HepG2 (cell line): Measurements from ENCODE around the gene WHAMM. TPM values are rescaled to one million over a fixed set of nuclear protein-coding genes. Genes with fewer than 3 reads are reported as not detected.

Source experiments
- ATAC-seq: fragments of 200-7000 bp; cut with Tn5 transposase; 3 replicates; pipeline ENCODE4 v1.9.1; 2020; ENCODE audit warnings: mild to moderate bottlenecking, moderate library complexity
- BruUV-seq: library from RNA; stranded (reverse); fragments of 400-500 nt; replicated peaks from 2 replicates; lab custom pipeline; 2021; lab: Mats Ljungman, UMichigan
- CTCF ChIA-PET: fragments of 300-600 bp; formaldehyde crosslinking; extraction: SDS; loops from one replicate; lab custom pipeline; 2021; ENCODE audit warnings: low total read pairs, inconsistent platforms, low intra/inter-chr PET ratio; lab: Yijun Ruan, JAX
- POLR2A ChIA-PET: fragments of 350-600 bp; sonication (Branson Sonifier 250); formaldehyde crosslinking; loops from one replicate; lab custom pipeline; 2020; ENCODE audit warnings: antibody characterized with exemption, inconsistent platforms; lab: Yijun Ruan, JAX
- DNase-seq: peaks from one replicate; pipeline ENCODE4 v3.0.0-alpha.2; 2015; ENCODE audit warnings: low spot score
- FAIRE-seq: peaks from 3 replicates; lab custom pipeline; 2011; peaks lifted over from hg19 to GRCh38; lab: Jason Lieb, UNC
- H2AFZ ChIP-seq: one replicate; pipeline ENCODE4 v1.6.1; 2011; ENCODE audit warnings: low read length, inconsistent platforms
- H3K27ac ChIP-seq: fragments of 300-600 bp; 3 replicates; pipeline ENCODE4 v1.8.0; 2011; ENCODE audit warnings: mixed run types, mild to moderate bottlenecking, mixed read lengths, low read length, inconsistent platforms; ENCODE audit not compliant: insufficient read depth; ENCODE audit errors: extremely low read length
- H3K27me3 ChIP-seq, 2 experiments: fragments of 200-600 bp in 1 of 2; 2 replicates in 1 of 2; 3 replicates in 1 of 2; pipeline versions ENCODE4 v1.6.0 to v1.8.0; 2011; ENCODE audit warnings: low read length in 2 of 2, mild to moderate bottlenecking in 2 of 2, moderate library complexity in 2 of 2, inconsistent platforms in 1 of 2; ENCODE audit not compliant: insufficient read depth in 2 of 2, control insufficient read depth in 1 of 2
- H3K36me3 ChIP-seq, 2 experiments: fragments of 200-600 bp in 1 of 2; replicated peaks in 1 of 2; 2 replicates in 1 of 2; 3 replicates in 1 of 2; pipeline versions ENCODE4 v1.5.1 to v1.8.0; 2011; ENCODE audit warnings: low read length in 2 of 2, inconsistent platforms in 1 of 2; ENCODE audit not compliant: insufficient read depth in 2 of 2, control insufficient read depth in 1 of 2
- H3K4me1 ChIP-seq: 2 replicates; pipeline ENCODE4 v1.5.1; 2012; ENCODE audit warnings: low read length, inconsistent platforms; ENCODE audit not compliant: insufficient read depth
- H3K4me2 ChIP-seq: 2 replicates; pipeline ENCODE4 v1.6.0; 2011; ENCODE audit warnings: low read depth, low read length, inconsistent platforms
- H3K4me3 ChIP-seq, 3 experiments: fragments of 200-600 bp in 1 of 3; sonication (generic), shearing (Covaris generic) in 1 of 3; replicated peaks in 1 of 3; 2 replicates each; pipeline ENCODE4 v1.5.1; 2011 to 2016; ENCODE audit warnings: low read length in 3 of 3, inconsistent platforms in 2 of 3, low read depth in 2 of 3, mild to moderate bottlenecking in 2 of 3, control low read depth in 1 of 3, mixed read lengths in 1 of 3; ENCODE audit not compliant: insufficient read depth in 1 of 3
- H3K79me2 ChIP-seq: one replicate; pipeline ENCODE4 v1.6.1; 2011; ENCODE audit warnings: low read length, inconsistent platforms; ENCODE audit not compliant: insufficient read depth
- H3K9ac ChIP-seq: 2 replicates; pipeline ENCODE4 v1.6.0; 2011; ENCODE audit warnings: mild to moderate bottlenecking, low read depth, low read length, inconsistent platforms; ENCODE audit not compliant: insufficient read depth
- H3K9me3 ChIP-seq: 2 replicates; pipeline ENCODE4 v1.5.1; 2012; ENCODE audit warnings: mild to moderate bottlenecking, low read length
- H4K20me1 ChIP-seq: 2 replicates; pipeline ENCODE4 v1.6.0; 2011; ENCODE audit warnings: inconsistent platforms, mild to moderate bottlenecking, low read length, moderate library complexity; ENCODE audit not compliant: insufficient read depth
- KDM2A ChIP-seq: sonication (generic); formaldehyde crosslinking; IDR thresholded peaks from 2 replicates; pipeline ENCODE4 v1.4.0; 2020; ENCODE audit warnings: low read depth, missing genetic modification reagents, borderline replicate concordance
- RORA ChIP-seq: sonication (generic); formaldehyde crosslinking; IDR thresholded peaks from 2 replicates; pipeline ENCODE4 v1.5.0; 2020; ENCODE audit warnings: mild to moderate bottlenecking, missing genetic modification reagents, moderate library complexity
- SKI ChIP-seq: fragments of 450-650 bp; IDR thresholded peaks from one replicate; pipeline ENCODE4 v1.6.1; 2018; ENCODE audit warnings: mild to moderate bottlenecking; ENCODE audit not compliant: partially characterized antibody
- SMARCC2 ChIP-seq: fragments of 450-650 bp; IDR thresholded peaks from 2 replicates; pipeline ENCODE4 v1.6.1; 2017; ENCODE audit warnings: antibody characterized with exemption, mild to moderate bottlenecking
- SMC3 ChIP-seq: IDR thresholded peaks from 2 replicates; pipeline ENCODE4 v1.6.1; 2011; ENCODE audit warnings: low read length, improper control_type of control experiment
- TOE1 ChIP-seq: sonication (generic); formaldehyde crosslinking; IDR thresholded peaks from 2 replicates; pipeline ENCODE4 v1.4.0; 2020; ENCODE audit warnings: mild to moderate bottlenecking, missing genetic modification reagents
- ZBTB38 ChIP-seq: sonication (generic); formaldehyde crosslinking; IDR thresholded peaks from 2 replicates; pipeline ENCODE4 v1.5.1; 2020; ENCODE audit warnings: mild to moderate bottlenecking, missing genetic modification reagents
- ZC3H4 ChIP-seq: sonication (generic); formaldehyde crosslinking; IDR thresholded peaks from 2 replicates; pipeline ENCODE4 v1.4.0; 2020; ENCODE audit warnings: missing genetic modification reagents, borderline replicate concordance
- ZFY ChIP-seq: sonication (generic); formaldehyde crosslinking; IDR thresholded peaks from 2 replicates; pipeline ENCODE4 v1.4.0; 2020; ENCODE audit warnings: missing genetic modification reagents
- ZNF205 ChIP-seq: IDR thresholded peaks from 2 replicates; pipeline ENCODE4 v1.6.1; 2018; ENCODE audit warnings: missing biosample characterization, missing genetic modification reagents
- ZNF292 ChIP-seq: sonication (generic); formaldehyde crosslinking; IDR thresholded peaks from 2 replicates; pipeline ENCODE4 v1.8.1; 2022; ENCODE audit warnings: mild to moderate bottlenecking, low read depth, missing genetic modification reagents, borderline replicate concordance
- ZNF570 ChIP-seq: sonication (generic); formaldehyde crosslinking; IDR thresholded peaks from 2 replicates; pipeline ENCODE4 v1.4.0; 2020; ENCODE audit warnings: mild to moderate bottlenecking, missing genetic modification reagents, borderline replicate concordance
- ZNF703 ChIP-seq: sonication (generic); formaldehyde crosslinking; IDR thresholded peaks from 2 replicates; pipeline ENCODE4 v1.5.1; 2020; ENCODE audit warnings: missing genetic modification reagents, mild to moderate bottlenecking, moderate library complexity, borderline replicate concordance
- ZNF766 ChIP-seq: sonication (generic); formaldehyde crosslinking; IDR thresholded peaks from 2 replicates; pipeline ENCODE4 v1.5.0; 2020; ENCODE audit warnings: missing genetic modification reagents, borderline replicate concordance
- WGBS: methylation state at CpG from one replicate; pipeline ENCODE4 v1.1.6; 2017; ENCODE audit warnings: low lambda C conversion rate; 5-methylcytosine and 5-hydroxymethylcytosine counted together
- in situ Hi-C: cut with HindIII; loops from 2 replicates; pipeline ENCODE4 v1.10.0; 2017; ENCODE audit warnings: low pct_unique_long_range_greater_than_20kb; ENCODE audit not compliant: extremely low pct_ligation_motif_present
- intact Hi-C: fragments of 100-400 bp; cut with micrococcal nuclease; formaldehyde crosslinking; loops from one replicate; pipeline ENCODE4 v1.10.0; 2022; ENCODE audit not compliant: unreplicated experiment
- polyA plus RNA-seq, 8 experiments: library from polyadenylated mRNA; depleted of rRNA in 3 of 8; stranded (reverse) in 7 of 8; unstranded in 1 of 8; fragments of >200 nt; fragmentation: Illumina TruSeq in 4 of 8; extraction: Trizol in 4 of 8; gene quantifications; 2 replicates each; pipeline versions ENCODE4 v1.2.1 to v1.2.3, GENCODE V29; 2011 to 2016; ENCODE audit warnings: low read depth in 4 of 8, missing spikeins in 1 of 8, mixed read lengths in 1 of 8; ENCODE audit not compliant: insufficient read depth in 1 of 8
- total RNA-seq, 5 experiments: library from RNA; depleted of rRNA; stranded (reverse); fragments of >200 nt; fragmentation: Illumina TruSeq; extraction: Trizol; gene quantifications; 2 replicates each; pipeline ENCODE4 v1.2.3, GENCODE V29; 2016; ENCODE audit warnings: low read depth in 1 of 5
- TF ChIP-seq, protein P1 (sequence below): sonication (generic); formaldehyde crosslinking; IDR thresholded peaks from 2 replicates; pipeline ENCODE4 v1.5.0; 2020; ENCODE audit warnings: mild to moderate bottlenecking, missing genetic modification reagents

The WHAMM gene
- total and polyA plus RNA-seq, 2 of the 13 experiments (the other 11 are each of a cell fraction or from before 2014, with no cell fraction given), result 2.9 to 3.0 TPM

DNA sequence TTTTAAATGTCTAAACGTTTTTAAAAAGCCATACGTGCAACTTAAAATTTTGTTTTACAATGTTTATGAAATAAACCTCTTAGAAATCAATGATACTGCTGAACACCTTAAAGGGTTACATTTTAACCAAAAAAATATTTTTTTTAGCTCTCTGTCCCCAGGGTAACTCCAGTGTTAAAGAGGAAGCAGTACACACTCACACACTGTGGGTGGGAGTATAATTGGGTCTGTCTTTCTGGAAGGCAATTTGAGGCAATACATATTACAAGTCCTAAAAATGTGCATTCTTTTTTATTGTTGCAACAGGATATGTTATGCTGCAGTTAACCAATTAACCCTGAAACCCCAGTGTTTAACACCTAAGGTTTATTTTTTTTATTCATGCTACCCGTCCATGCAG is 34.1 kb downstream of the WHAMM start:
- no peak for ATAC-seq
- DNase-seq, result no peak
- Histone ChIP-seq H3K79me2 (no peaks in the 10 kb centered on the region), H4K20me1 (no peaks in the 10 kb centered on the region), H3K4me3 (no peak overlapping the region), H3K27ac (no peak overlapping the region), H3K9ac (no peak overlapping the region), H3K4me1 (no peaks in the 10 kb centered on the region), H3K36me3 (no peaks in the 10 kb centered on the region), H3K4me2 (no peak overlapping the region), H2AFZ (no peak overlapping the region), H3K27me3 (no peaks in the 10 kb centered on the region), H3K9me3 (no peaks in the 10 kb centered on the region)
- intact Hi-C loops (no loop called here), in situ Hi-C loops (no loop called here)
- ChIA-PET POLR2A (no interaction called here), CTCF (no interaction called here)
- TF ChIP-seq ZNF292 (CRISPR knock-in tag), result no peak
- no peak for TF ChIP-seq SKI
- TF ChIP-seq ZNF570 (CRISPR knock-in tag), result no peak
- no peak for TF ChIP-seq ZNF766 (CRISPR knock-in tag)
- TF ChIP-seq KDM2A, result no peak
- TF ChIP-seq ZNF205, result no peak
- TF ChIP-seq SMC3, result no peak
- TF ChIP-seq, protein P1, sequence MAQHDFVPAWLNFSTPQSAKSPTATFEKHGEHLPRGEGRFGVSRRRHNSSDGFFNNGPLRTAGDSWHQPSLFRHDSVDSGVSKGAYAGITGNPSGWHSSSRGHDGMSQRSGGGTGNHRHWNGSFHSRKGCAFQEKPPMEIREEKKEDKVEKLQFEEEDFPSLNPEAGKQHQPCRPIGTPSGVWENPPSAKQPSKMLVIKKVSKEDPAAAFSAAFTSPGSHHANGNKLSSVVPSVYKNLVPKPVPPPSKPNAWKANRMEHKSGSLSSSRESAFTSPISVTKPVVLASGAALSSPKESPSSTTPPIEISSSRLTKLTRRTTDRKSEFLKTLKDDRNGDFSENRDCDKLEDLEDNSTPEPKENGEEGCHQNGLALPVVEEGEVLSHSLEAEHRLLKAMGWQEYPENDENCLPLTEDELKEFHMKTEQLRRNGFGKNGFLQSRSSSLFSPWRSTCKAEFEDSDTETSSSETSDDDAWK (CRISPR knock-in tag), result no peak
- no peak for TF ChIP-seq ZNF703 (CRISPR knock-in tag)
- TF ChIP-seq ZBTB38 (CRISPR knock-in tag), result no peak
- TF ChIP-seq SMARCC2, result no peak
- TF ChIP-seq ZC3H4, result no peak
- TF ChIP-seq RORA (CRISPR knock-in tag), result no peak
- TF ChIP-seq TOE1 (CRISPR knock-in tag), result no peak
- TF ChIP-seq ZFY (CRISPR knock-in tag), result no peak
- no peak for FAIRE-seq
- BruUV-seq, result no TSS peak
- WGBS, result 70% methylated on average over 3 of the region's 3 CpGs
